Karpas-422 (cell line): ENCODE measurements around the gene TIAM2. TPM values are rescaled to one million over a fixed set of nuclear protein-coding genes. Genes with fewer than 3 reads are reported as not detected.

Source experiments
- DNase-seq: peaks from one replicate; pipeline ENCODE4 v3.0.0-alpha.2; 2015
- H2AFZ ChIP-seq: fragments of 200-600 bp; sonication (generic); 2 replicates; pipeline ENCODE4 v1.6.1; 2014; ENCODE audit warnings: antibody characterized with exemption, low read length, mixed read lengths
- H3K27ac ChIP-seq: fragments of 200-600 bp; sonication (generic); 2 replicates; pipeline ENCODE4 v1.5.1; 2014; ENCODE audit warnings: mild to moderate bottlenecking, low read length, moderate library complexity
- H3K27me3 ChIP-seq: fragments of 200-600 bp; sonication (generic); 2 replicates; pipeline ENCODE4 v1.6.1; 2014; ENCODE audit warnings: low read length, mixed read lengths
- H3K36me3 ChIP-seq: fragments of 200-600 bp; sonication (generic); 2 replicates; pipeline ENCODE4 v1.6.1; 2014; ENCODE audit warnings: low read length, mixed read lengths; ENCODE audit not compliant: insufficient read depth
- H3K4me1 ChIP-seq: fragments of 200-600 bp; sonication (generic); 2 replicates; pipeline ENCODE4 v1.6.1; 2014; ENCODE audit warnings: mild to moderate bottlenecking, low read length, mixed read lengths
- H3K4me2 ChIP-seq: fragments of 200-600 bp; sonication (generic); 2 replicates; pipeline ENCODE4 v1.6.1; 2014; ENCODE audit warnings: low read length, low read depth, mild to moderate bottlenecking; ENCODE audit not compliant: poor library complexity, severe bottlenecking
- H3K4me3 ChIP-seq: fragments of 200-600 bp; sonication (generic); 2 replicates; pipeline ENCODE4 v1.5.1; 2014; ENCODE audit warnings: mild to moderate bottlenecking, antibody characterized with exemption, low read length, mixed read lengths
- H3K79me2 ChIP-seq: fragments of 200-600 bp; sonication (generic); 2 replicates; pipeline ENCODE4 v1.6.1; 2014; ENCODE audit warnings: mild to moderate bottlenecking, low read length, mixed read lengths
- H3K9ac ChIP-seq: fragments of 200-600 bp; sonication (generic); 2 replicates; pipeline ENCODE4 v1.6.0; 2014; ENCODE audit warnings: low read length
- H3K9me2 ChIP-seq: fragments of 200-600 bp; sonication (generic), shearing (Covaris generic); replicated peaks from 2 replicates; pipeline ENCODE4 v1.6.0; 2014; ENCODE audit warnings: mild to moderate bottlenecking, low read length, moderate library complexity; ENCODE audit not compliant: insufficient read depth
- H3K9me3 ChIP-seq: fragments of 300-700, 200-600 bp; sonication (generic); 2 replicates; pipeline ENCODE4 v1.6.1; 2014; ENCODE audit warnings: low read length, mixed read lengths
- H4K20me1 ChIP-seq: fragments of 200-600 bp; sonication (generic); 2 replicates; pipeline ENCODE4 v1.6.1; 2014; ENCODE audit warnings: mild to moderate bottlenecking, antibody characterized with exemption, low read length, low read depth; ENCODE audit not compliant: insufficient read depth
- total RNA-seq: library from RNA; depleted of rRNA; stranded (reverse); fragments of >200 nt; shearing (Covaris generic); gene quantifications from 2 replicates; pipeline ENCODE4 v1.2.3, GENCODE V29; 2014; ENCODE audit warnings: low replicate concordance

The TIAM2 gene
- total RNA-seq, 1 experiment from 2014 or later, result 9.0 TPM

DNA sequence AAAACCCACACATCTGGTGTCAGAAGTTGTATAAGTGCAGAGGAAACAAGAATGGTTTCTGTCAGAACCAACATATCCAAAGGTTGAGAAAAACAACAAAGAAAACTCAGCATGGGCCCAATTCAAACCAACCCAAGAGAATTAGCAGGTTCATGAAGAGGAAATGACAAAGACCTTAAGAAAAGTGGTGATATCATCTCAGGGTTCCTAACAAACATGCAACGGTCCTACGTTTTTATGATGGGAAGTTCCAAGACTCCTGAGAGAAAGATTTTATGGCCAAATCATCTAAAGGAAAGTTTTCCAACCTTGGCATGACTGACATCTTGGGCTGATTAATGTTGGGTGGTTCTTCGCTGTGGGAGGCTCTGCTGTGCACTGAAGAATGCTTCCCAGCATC is 296.2 kb downstream of the TIAM2 start:
- no peak overlapping the region for H3K27ac ChIP-seq
- H3K9ac ChIP-seq, result no peak overlapping the region
- H3K4me3 ChIP-seq, result no peak overlapping the region
- H4K20me1 ChIP-seq, result no peaks in the 10 kb centered on the region
- H3K27me3 ChIP-seq, result no peaks in the 10 kb centered on the region
- H2AFZ ChIP-seq, result no peak overlapping the region
- H3K36me3 ChIP-seq, result peaks cover 60% of the 10 kb centered on the region
- H3K9me3 ChIP-seq, result no peaks in the 10 kb centered on the region
- H3K79me2 ChIP-seq, result peaks cover 77% of the 10 kb centered on the region
- DNase-seq, result no peak
- no peaks in the 10 kb centered on the region for H3K4me1 ChIP-seq
- no peaks in the 10 kb centered on the region for H3K9me2 ChIP-seq
- no peak overlapping the region for H3K4me2 ChIP-seq

DNA sequence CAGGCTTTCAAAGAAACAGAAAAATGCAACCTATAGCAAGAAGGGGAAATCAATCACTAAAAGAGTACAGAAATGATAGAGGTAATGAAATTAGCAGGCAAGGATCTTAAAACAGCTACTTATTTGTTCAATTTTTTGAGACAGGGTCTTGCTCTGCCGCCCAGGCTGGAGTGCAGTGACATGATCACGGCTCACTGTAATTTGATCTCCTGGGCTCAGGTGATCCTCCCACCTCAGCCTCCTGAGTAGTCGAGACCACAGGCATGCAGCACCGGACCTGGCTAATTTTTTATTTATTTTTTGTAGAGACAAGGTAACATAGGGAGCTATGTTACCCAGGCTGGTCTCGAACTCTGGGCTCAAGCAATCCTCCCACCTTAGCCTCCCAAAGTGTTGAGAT is 297.6 kb downstream of the TIAM2 start:
- H3K4me2 ChIP-seq, result no peak overlapping the region
- H2AFZ ChIP-seq, result no peak overlapping the region
- peaks cover 68% of the 10 kb centered on the region for H3K36me3 ChIP-seq
- H3K4me1 ChIP-seq, result no peaks in the 10 kb centered on the region
- no peaks in the 10 kb centered on the region for H3K9me3 ChIP-seq
- no peaks in the 10 kb centered on the region for H3K27me3 ChIP-seq
- H3K9ac ChIP-seq, result no peak overlapping the region
- peaks cover 81% of the 10 kb centered on the region for H3K79me2 ChIP-seq
- no peak overlapping the region for H3K4me3 ChIP-seq
- H3K9me2 ChIP-seq, result no peaks in the 10 kb centered on the region
- no peaks in the 10 kb centered on the region for H4K20me1 ChIP-seq
- DNase-seq, result no peak
- no peak overlapping the region for H3K27ac ChIP-seq

DNA sequence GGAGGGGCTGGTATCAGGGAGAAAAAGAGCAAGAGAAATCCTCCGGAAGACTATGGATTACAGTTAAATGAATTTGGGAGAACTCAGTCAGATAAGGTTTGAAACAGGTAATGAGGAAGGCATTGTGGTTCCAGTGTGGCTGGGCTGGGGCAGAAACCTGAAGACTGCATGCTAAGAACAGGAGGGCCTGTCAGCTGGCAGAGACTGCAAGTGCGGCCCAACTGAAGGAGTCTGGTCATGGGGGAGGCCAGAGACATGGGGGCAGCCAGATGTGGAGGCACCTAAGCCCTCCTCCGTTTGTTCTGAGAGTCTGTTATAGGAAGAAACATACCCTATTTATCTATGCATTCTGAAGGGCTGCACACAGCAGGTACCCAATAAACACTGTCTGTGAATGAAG is 302.6 kb downstream of the TIAM2 start:
- Histone ChIP-seq H4K20me1 (no peaks in the 10 kb centered on the region), H3K9me2 (no peaks in the 10 kb centered on the region), H3K4me3 (no peak overlapping the region), H3K4me1 (no peaks in the 10 kb centered on the region), H3K9ac (no peak overlapping the region), H3K27me3 (no peaks in the 10 kb centered on the region), H3K9me3 (no peaks in the 10 kb centered on the region), H3K36me3 (peaks cover 55% of the 10 kb centered on the region), H3K4me2 (no peak overlapping the region), H2AFZ (no peak overlapping the region), H3K79me2 (peaks cover 75% of the 10 kb centered on the region), H3K27ac (no peak overlapping the region)
- no peak for DNase-seq

DNA sequence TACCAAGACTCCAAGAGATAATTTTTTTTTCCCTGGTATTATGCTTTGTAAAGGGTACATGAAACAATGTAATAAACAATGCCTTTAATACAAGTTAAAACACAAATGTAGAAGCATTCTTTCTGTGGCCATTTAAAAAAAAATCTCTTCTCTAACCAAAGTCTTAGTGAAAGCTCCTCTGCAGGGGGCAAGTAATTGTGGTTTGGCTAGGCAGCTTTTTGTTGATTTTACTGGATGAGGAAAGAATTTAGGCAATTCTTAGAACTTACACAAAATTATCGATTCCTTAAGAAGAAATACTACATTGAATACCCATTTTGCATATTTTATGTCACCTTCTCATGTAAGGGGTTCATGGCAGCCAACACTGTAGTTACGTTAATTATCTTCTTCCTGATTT is 306.8 kb downstream of the TIAM2 start:
- Histone ChIP-seq H3K4me2 (no peak overlapping the region), H3K36me3 (peaks cover 58% of the 10 kb centered on the region; the same call in 1 of the 2 replicates), H3K79me2 (peaks cover 78% of the 10 kb centered on the region), H3K27ac (no peak overlapping the region), H3K9me3 (no peaks in the 10 kb centered on the region), H3K9ac (no peak overlapping the region), H3K4me1 (peaks cover 4% of the 10 kb centered on the region; the same call in 1 of the 2 replicates), H3K27me3 (no peaks in the 10 kb centered on the region), H3K9me2 (no peaks in the 10 kb centered on the region), H2AFZ (no peak overlapping the region), H4K20me1 (no peaks in the 10 kb centered on the region), H3K4me3 (no peak overlapping the region)
- DNase-seq, result no peak

DNA sequence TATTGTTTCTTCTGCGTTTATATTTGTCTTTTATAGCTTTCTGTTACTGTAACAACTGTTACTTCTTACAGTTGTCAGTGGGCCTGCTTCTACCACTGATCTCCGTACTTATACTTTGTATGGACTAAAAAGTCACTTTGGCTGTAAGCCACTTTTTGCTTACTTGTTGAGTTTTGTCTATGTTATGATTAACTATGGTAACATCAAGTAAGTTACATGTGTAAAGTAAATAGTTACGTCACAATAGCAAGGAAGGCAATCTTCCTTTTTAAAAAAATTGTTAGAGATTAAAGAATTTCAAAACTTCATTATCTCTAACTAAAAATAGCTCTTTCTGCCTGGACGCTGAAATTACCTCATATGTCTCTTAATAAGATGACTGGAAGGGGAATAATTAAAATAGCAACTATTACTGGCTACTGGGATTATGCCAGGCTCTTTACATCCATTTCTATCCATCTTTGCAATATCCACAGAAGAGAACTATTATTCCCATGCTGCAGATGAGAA is 308.3 kb downstream of the TIAM2 start:
- no peak overlapping the region for H3K9ac ChIP-seq
- no peaks in the 10 kb centered on the region for H3K27me3 ChIP-seq
- peaks cover 4% of the 10 kb centered on the region; the same call in 1 of the 2 replicates for H3K4me1 ChIP-seq
- peaks cover 59% of the 10 kb centered on the region for H3K36me3 ChIP-seq
- H3K4me2 ChIP-seq, result no peak overlapping the region
- no peaks in the 10 kb centered on the region for H3K9me2 ChIP-seq
- peaks cover 79% of the 10 kb centered on the region for H3K79me2 ChIP-seq
- H3K9me3 ChIP-seq, result no peaks in the 10 kb centered on the region
- H2AFZ ChIP-seq, result no peak overlapping the region
- no peaks in the 10 kb centered on the region for H4K20me1 ChIP-seq
- H3K4me3 ChIP-seq, result no peak overlapping the region
- H3K27ac ChIP-seq, result no peak overlapping the region
- DNase-seq, result no peak

DNA sequence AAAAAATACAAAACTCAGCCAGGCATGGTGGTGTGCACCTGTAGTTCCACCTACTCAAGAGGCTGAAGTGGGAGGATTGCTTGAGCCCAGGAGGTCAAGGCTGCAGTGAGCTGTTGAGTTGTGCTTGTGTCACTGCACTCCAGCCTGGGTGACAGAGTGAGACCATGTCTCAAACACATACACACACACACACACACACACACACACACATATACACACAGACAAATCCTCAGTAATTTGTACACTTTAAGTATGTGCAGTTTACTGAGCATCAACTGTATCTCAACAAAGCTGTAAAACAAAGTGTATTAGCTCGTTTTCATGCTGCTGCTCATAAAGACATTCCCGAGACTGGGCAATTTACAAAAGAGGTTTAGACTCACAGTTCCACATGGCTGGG is 311.8 kb downstream of the TIAM2 start:
- H3K9ac ChIP-seq, result no peak overlapping the region
- no peak overlapping the region for H2AFZ ChIP-seq
- no peaks in the 10 kb centered on the region for H4K20me1 ChIP-seq
- peaks cover 83% of the 10 kb centered on the region for H3K79me2 ChIP-seq
- no peaks in the 10 kb centered on the region for H3K9me3 ChIP-seq
- H3K4me3 ChIP-seq, result no peak overlapping the region
- H3K4me2 ChIP-seq, result no peak overlapping the region
- peaks cover 78% of the 10 kb centered on the region for H3K36me3 ChIP-seq
- no peak overlapping the region for H3K27ac ChIP-seq
- no peaks in the 10 kb centered on the region for H3K9me2 ChIP-seq
- H3K27me3 ChIP-seq, result no peaks in the 10 kb centered on the region
- DNase-seq, result no peak
- H3K4me1 ChIP-seq, result peaks cover 9% of the 10 kb centered on the region
